GM19193 (cell line): ENCODE measurements around the gene ATP5F1D.

Source experiments
- POLR2A ChIP-seq: IDR thresholded peaks from 4 replicates; pipeline ENCODE4 v1.6.1; 2011; ENCODE audit not compliant: insufficient read depth, insufficient read length; ENCODE audit errors: extremely low read depth

ATP5F1D gene

DNA sequence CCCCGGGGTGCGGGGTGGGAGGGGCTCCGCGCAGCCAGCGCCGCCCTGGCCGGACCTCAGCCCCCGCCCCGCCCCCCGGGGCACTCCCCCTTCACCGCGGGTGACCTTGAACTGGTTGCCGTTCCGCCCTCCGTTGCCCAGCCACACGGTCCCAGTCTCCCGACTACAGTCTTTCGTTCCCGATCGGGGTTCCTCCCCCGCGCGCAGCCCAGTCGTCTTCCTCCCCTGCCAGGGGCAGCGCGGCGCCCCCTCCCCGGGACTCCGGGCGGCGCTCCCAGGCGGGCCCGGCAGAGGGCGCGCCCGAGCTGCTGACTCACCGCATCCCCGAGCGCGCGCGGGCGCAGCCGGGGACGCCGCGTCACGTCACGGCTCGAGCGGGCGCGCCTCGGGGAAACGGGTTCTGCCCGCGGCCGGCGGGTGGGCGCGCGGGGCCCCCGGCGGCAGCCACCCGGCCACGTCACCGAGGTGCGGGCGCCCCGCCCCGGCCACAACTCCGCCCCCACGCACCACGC is 7.3 kb downstream of the ATP5F1D start:
- no peak for TF ChIP-seq POLR2A

DNA sequence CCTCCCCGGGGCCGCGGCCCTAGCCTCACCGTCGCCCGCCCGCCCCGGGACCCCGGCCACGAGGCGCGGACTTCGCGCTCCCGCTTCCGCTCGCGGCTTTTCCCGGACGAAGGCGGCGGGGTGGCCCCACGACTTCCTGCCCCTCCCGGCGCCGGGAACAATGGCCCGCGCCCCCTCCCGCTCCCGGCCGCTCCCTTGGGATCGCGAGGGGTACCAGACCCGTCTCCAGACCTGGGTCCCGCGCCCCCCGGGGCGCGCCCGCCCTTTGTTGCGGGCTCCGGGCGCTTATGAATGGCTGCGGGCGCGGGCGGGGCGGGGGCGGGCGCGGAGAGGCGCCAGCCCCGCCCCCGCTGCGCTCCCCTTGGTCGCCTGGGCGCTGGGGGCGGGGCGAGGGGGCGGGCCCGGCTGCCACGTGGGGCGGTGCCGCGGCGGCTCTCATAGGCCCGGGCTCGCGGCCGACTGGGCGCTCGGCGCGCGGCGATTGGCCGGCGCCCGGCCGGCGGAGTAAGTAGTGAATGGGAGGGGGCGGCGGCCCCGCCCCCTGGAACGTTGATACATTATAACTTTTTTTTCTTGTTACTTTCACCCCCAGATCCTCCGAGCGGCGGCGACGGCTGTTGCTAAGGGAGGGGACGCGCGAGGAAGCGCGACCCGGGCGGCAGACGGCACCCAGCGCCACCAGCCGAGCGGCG is 7.9 kb downstream of the ATP5F1D start:
- TF ChIP-seq POLR2A, result peak; percentile 87

DNA sequence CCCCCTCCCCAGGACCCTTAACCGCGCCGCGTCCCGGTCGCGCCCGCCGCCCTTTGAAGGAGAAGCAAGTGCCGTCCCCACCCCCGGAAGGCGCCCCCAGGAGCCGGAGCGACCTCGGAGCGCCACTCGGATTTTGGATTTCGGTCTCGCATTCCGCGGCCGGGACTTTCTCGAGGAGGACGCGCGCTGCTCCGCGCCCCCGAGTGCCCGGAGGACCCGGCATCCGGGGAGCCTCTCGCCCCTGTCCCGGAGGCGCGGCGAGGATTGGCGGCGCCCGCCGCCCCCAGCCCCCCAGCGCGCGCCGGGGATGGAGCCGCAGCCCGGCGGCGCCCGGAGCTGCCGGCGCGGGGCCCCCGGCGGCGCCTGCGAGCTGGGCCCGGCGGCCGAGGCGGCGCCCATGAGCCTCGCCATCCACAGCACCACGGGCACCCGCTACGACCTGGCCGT is 8.5 kb downstream of the ATP5F1D start:
- TF ChIP-seq POLR2A, result no peak

DNA sequence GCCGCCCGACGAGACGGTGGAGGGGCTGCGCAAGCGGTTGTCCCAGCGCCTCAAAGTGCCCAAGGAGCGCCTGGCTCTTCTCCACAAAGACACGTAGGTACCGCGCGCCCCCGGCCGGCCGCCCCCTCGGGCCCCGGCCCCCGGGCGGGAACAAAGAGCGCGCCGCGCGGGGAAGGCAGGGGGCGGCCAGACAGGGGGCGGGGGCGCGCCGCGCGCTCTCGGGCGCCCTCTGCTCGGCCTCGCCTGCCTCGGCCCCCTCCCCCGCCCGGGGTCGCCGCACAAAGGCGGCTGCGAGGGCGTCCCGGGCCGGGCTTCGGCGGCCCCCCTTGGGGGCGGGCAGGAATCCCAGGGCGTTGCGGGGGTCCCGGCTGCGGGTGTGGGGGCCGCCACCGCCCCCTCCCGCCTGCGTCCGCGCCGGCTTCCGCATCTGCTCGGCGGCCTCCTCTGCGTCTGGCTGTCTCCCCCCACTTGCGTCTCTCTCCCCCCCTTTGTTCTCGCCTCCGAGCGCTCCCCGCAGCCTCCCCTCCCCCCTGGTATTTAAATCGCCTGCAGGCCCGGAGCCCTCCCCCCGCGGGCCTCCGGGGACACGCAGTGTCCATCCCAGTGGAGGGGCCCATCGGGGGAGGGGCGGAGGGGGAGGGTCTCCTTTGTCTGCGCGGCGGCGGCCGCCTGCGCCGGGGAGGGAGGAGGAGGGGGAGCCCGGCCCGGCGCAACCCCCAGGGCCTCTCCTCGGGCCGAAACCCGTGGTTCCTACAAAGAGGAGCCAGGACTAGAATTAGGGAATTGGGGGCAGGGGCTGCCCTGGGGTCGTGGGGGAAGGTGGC is 9.1 kb downstream of the ATP5F1D start:
- TF ChIP-seq POLR2A, result peak; percentile 18

DNA sequence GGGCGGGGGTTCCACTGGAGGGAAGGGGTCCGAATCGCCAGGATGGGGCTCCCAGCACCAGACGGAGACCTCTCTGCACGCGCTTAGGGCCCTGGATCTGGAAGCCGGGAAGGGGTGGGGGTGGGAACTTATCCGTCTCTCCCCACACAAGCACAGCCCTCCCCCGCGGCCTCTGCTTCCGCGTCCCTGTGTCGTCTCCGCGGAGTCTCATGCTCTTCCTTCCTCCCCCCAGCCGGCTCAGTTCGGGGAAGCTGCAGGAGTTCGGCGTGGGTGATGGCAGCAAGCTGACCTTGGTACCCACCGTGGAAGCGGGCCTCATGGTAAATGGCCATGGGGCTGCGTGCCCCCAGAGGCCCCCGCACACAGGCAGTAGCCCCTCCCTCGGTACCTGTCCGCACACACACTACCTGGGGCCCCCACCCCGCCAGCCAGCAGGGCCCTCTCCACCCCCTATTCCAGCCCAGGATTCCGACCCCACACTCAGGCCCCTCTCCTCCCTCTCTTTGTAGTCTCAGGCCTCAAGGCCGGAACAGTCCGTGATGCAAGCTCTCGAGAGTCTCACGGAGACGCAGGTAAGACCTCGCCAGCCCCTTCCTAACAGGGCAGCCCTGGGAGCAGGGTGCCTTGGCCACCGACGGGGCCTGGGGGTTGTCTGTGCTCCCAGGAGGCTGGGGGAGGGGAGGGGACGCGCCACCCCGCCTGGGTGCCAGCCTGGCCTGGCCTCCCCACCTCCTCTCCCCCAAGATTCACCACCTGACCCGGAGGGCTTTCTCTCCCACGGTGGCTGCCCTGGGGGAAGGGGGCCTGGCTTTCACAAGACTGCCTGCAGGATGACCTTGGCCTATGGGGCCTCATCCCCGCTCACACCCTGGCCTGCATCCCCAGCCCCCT is 10.0 kb downstream of the ATP5F1D start:
- TF ChIP-seq POLR2A, result peak; percentile 34

DNA sequence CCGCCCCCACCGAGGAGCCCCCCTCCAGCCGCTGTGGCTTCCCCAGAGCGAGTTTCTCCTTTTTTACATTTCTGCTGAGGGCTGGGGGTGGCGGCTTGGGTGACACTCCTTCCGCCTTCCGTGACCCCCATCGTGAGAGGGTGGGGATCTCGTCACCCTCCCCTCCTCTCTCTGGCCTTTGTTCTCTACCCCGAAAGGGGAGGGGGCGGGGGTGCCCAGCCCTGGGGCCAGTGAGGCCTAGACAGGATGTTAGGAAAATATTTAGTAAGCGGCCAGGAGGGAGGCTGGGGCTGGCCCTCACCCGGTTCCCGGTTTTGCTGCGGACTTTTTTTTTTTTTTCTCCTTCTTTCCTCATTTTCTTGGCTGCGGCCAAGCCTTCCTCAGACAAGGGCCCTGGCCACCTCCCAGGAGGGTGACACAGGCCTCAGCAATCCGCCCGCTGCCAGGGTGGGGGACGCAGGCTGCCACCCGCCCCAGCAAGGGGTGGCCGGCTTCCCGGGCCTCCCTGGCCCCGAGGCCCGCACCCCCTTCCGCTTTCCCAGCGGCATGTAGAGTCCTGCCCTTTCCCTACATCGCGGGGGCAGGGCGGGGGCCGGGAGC is 10.8 kb downstream of the ATP5F1D start:
- no peak for TF ChIP-seq POLR2A

DNA sequence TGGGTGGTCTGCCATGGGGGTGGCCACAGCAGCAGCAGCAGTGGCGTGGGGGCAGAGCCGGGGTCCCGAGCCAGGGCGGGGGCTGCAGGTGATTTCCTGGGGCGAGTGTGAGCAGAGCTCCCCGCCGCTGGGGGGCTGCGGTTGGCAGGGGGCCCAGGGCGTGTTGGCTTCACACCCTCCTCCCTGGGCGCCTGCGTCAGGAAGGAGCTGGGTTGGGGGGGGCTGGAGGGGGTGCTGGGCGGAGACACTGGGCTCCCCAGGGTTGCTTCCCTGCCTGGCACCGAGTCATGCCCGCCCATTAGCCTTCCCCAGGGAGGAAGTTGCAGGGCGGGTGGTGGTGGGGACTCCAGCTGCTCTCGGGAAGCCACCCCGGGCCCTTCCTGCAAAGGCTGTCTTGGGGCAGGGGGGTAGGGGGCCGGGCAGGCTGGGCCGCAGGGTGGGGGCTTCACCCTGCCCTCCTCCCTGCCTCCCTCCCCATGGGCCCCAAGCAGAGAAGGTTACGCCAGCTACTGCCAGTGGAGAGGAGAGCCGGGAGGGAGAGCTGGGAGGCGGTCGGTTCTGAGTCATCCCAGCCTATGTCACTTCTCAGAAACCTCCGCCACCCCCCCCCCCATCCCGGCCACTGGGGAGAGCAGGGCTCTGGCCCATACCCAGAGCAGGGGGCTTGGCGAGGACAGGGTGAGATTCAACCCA is 11.4 kb downstream of the ATP5F1D start:
- no peak for TF ChIP-seq POLR2A

DNA sequence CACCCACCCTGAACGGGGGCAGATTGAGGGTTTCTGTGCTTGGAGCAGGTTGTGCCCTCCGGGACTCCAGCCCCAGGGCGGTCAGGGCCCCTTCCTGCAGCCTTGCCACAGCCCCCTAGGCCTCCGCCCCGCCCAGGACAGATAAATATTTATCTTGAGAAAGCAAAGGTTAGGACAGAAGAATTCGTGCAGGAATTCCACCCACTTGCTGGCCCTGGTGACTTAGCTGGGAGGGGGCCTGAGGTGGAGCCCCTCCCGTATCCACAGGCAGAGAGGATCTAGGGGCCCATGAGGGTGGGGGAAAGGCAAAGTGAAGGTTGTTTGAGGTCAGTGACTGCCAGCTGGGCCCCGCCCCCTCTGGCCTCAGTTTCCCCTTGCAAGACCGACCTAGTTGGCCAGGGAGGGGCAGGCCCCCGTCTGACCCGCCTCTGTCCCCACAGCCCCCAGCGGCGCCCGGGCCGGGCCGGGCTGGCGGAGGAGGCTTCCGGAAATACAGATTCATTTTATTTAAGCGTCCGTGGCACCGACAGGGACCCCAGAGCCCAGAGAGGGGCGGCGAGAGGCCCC is 12.0 kb downstream of the ATP5F1D start:
- no peak for TF ChIP-seq POLR2A

DNA sequence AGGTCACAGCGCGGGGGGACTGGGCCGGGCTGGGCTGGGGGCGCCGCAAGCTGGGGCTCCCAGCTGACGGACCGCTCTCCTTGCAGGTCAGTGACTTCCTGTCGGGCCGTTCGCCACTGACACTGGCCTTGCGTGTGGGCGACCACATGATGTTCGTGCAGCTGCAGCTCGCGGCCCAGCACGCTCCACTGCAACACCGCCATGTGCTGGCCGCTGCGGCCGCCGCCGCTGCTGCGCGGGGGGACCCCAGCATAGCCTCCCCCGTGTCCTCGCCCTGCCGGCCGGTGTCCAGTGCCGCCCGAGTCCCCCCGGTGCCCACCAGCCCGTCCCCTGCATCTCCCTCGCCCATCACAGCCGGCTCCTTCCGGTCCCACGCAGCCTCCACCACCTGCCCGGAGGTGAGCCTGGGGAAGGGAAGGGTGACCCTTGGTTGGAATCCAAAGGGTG is 12.6 kb downstream of the ATP5F1D start:
- peak; percentile 23 for TF ChIP-seq POLR2A

DNA sequence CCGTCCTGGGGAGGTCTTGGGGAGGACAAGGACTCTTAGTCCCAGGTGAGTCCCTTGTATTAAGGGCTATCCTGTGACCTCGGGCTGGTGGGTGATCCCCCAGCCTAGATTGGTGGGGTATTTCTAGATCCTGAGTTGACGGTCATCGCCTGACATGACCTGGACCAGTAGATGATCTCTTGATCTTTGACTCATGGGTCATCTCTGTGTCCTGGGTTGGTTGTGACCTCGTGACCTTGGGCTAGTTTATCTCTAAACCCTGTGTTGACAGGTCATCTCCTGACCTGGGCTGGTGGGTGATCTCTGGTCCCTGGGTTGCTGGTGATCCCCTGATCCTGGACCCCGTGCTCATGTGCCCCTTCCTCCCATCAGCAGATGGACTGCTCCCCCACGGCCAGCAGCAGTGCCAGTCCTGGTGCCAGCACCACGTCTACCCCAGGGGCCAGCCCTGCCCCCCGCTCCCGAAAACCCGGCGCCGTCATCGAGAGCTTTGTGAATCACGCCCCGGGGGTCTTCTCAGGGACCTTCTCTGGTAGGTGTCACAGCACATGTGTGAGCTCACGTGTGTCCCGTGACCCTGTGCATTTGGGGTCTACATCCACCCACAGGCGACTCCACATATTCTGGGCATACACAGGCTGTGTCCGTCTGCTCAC is 13.1 kb downstream of the ATP5F1D start:
- TF ChIP-seq POLR2A, result no peak

DNA sequence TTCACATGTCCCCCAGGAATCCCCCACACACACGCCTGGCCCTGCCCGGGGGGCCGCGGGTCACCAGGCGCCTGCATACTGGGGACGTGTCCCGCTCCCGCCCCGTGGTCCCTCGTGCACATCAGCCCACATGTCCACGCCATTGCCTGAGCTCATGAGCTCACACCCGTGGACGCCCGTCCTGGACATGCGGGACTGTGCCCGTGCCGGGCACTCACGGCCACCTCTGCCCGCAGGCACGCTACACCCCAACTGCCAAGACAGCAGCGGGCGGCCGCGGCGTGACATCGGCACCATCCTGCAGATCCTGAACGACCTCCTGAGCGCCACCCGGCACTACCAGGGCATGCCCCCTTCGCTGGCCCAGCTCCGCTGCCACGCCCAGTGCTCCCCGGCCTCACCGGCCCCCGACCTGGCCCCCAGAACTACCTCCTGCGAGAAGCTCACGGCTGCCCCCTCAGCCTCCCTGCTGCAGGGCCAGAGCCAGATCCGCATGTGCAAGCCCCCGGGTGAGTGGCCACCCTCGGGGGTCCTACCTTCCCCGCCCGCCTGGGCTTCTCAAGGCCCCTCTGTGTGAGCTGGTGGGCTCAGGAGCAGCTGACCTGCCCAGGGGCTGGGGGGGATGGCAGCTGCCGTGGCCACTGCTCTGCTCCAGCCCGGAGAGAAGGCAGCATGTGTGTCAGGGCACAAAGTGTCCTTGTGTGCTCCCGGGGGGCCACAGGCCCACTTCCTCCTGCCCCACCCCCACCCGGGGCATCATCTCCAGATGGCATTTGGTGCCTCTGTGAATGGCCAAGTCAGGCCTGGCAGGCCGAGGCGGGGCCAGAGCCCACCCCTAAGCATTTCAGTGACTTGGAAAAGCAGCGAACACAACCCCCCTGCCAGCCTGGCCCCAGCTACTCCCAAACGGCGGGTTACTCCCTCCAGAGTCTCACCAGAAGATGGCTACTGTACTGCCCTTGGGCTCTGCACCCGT is 13.9 kb downstream of the ATP5F1D start:
- TF ChIP-seq POLR2A, result no peak

DNA sequence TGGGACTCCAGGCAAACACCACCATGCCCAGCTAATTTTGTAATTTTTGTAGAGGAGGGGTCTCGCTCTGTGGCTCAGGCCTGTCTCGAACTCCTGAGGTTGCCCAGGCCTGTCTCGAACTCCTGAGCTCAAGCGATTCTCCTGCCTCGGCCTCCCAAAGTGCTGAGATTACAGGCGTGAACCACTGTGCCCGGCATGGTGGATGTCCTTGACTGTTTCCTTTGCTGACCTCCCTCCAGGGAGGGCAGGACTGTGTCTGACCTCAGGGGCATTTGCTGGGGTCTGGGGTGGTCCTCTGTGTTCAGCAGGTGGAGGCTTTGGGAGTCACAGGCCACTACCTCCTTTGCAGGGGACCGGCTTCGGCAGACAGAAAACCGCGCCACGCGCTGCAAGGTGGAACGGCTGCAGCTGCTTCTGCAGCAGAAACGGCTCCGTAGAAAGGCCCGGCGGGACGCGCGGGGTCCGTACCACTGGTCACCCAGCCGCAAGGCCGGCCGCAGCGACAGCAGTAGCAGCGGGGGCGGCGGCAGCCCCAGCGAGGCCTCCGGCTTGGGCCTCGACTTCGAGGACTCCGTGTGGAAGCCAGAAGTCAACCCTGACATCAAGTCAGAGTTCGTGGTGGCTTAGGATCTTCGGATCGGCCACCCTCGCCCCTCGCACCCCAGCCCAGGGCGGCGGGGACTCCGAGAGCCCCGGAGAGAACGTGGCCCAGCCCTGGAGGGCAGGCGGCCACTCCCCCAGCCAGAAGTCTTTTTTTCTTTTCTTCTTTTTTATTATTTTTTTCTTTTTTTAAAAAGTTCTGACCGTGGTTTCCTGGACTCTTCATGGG is 15.3 kb downstream of the ATP5F1D start:
- TF ChIP-seq POLR2A, result no peak
